Gastrocnemius medialis (tissue), 4 donors: ENCODE results near the gene FBLN2. TPM values are rescaled to one million over a fixed set of nuclear protein-coding genes. Genes with fewer than 3 reads are reported as not detected.

Source experiments
- ATAC-seq, 2 donors: fragments of 150-250 bp; one replicate each; pipeline ENCODE4 v1.9.1; 2016
- DNase-seq, 2 donors: peaks; one replicate each; pipeline ENCODE4 v3.0.0-alpha.2; 2019
- H3K27ac ChIP-seq, 4 donors: fragments of 200-600 bp; sonication (generic); 1 replicate in 1 of 4; 2 replicates in 3 of 4; pipeline ENCODE4 v1.5.1; 2016 to 2018; ENCODE audit warnings: mild to moderate bottlenecking in 2 of 4, moderate library complexity in 1 of 4
- H3K27me3 ChIP-seq, 3 donors: fragments of 200-600 bp; sonication (generic) in 2 of 3; 1 replicate in 1 of 3; 2 replicates in 2 of 3; pipeline versions ENCODE4 v1.5.1 to v1.6.0; 2016 to 2019; ENCODE audit warnings: mild to moderate bottlenecking in 1 of 3, moderate library complexity in 1 of 3
- H3K36me3 ChIP-seq, 2 donors: fragments of 200-600 bp; sonication (generic) in 1 of 2; one replicate each; pipeline ENCODE4 v1.5.1; 2017 to 2018
- H3K4me1 ChIP-seq, 2 donors: fragments of 200-600 bp; sonication (generic) in 1 of 2; one replicate each; pipeline ENCODE4 v1.5.1; 2016 to 2017; ENCODE audit warnings: mild to moderate bottlenecking in 2 of 2
- H3K4me3 ChIP-seq, 4 donors: fragments of 200-600 bp; sonication (generic) in 3 of 4; 1 replicate in 1 of 4; 2 replicates in 3 of 4; pipeline ENCODE4 v1.5.1; 2016 to 2019; ENCODE audit warnings: mild to moderate bottlenecking in 2 of 4
- H3K9me3 ChIP-seq, 3 donors: fragments of 200-600 bp; sonication (generic) in 2 of 3; 1 replicate in 1 of 3; 2 replicates in 2 of 3; pipeline ENCODE4 v1.5.1; 2016 to 2019
- POLR2A ChIP-seq, 2 donors: fragments of 450-650 bp; IDR thresholded peaks; one replicate each; pipeline ENCODE4 v1.6.1; 2017; ENCODE audit warnings: antibody characterized with exemption in 2 of 2, mild to moderate bottlenecking in 2 of 2, moderate library complexity in 2 of 2
- in situ Hi-C, 4 donors: fragments of 200-750 bp; cut with MboI; loops; one replicate each; pipeline versions ENCODE4 v1.15.0 to v1.8.0; 2017; ENCODE audit warnings: low sequenced_read_pairs in 4 of 4
- intact Hi-C: fragments of 100-400 bp; cut with DNase I; formaldehyde crosslinking; loops from one replicate; pipeline ENCODE4 v1.15.1; 2023; ENCODE audit warnings: low total_unique reads
- total RNA-seq, 4 donors: library from RNA; depleted of rRNA; stranded (reverse); fragments of >200 nt; gene quantifications; one replicate each; pipeline versions ENCODE4 v1.1.0 to v1.2.3, GENCODE V29; 2016
- TF ChIP-seq, protein P1 (sequence below), 5 experiments: fragments of 450-650 bp in 3 of 5; fragments of 200-600 bp in 2 of 5; sonication (generic) in 2 of 5; IDR thresholded peaks in 4 of 5; conservative IDR thresholded peaks in 1 of 5; 1 replicate in 4 of 5; 2 replicates in 1 of 5; pipeline ENCODE4 v1.5.1; 2016 to 2019; ENCODE audit warnings: antibody characterized with exemption in 5 of 5, mild to moderate bottlenecking in 3 of 5, moderate library complexity in 3 of 5

Gene FBLN2
- total RNA-seq, 4 donors from 2014 or later = 28.9 to 45.7 (median 34.0) TPM

DNA sequence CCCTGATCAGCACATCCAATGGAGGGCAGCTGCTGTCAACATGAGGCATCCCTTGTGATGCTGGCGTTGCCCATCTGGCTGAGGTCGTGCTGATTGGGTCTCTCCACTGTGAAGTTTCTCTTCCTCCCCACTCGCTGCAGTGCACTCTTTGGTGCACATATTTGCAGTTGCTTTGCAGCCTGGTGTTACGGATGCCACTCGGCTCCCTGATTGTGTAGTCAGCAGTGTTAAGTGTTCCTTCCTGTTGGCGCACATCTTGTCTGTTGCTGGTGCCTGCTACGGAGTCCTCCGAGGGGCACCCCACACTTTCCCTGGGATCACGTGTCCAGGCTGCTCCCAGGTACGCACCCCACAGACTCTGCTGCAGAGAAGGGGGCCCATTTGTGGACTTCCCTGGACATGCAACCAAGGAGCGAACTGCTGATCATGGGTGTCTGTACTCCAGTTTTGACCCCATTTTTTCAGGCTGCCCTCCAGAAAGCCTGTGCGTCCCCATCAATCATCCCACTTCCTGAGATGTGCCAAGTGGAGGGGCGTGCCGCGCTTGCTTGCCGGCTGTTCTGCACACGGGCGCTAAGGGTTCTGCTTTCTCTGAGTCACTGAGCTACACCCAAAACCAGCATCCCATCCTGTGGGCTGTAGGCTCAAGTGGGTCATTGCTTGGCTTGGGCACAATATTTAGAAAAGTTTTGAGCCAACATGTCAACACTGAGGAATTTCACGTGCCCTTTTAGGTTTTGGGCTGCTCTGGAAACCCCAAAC lies 98.6 kb downstream of the FBLN2 start:
- Histone ChIP-seq H3K4me1 (peaks cover 7 to 8% of the 10 kb centered on the region in 2 donors), H3K36me3 (no peaks in the 10 kb centered on the region), H3K9me3 (no peaks in the 10 kb centered on the region), H3K4me3 (no peak overlapping the region), H3K27ac (no peak overlapping the region), H3K27me3 (peaks cover 0 to 8% (median 0%) of the 10 kb centered on the region in 3 donors)
- intact Hi-C loops = loop anchor here (1.0 kb wide), 1 partner anchor 151 kb away; no protein-coding TSS in a partner anchor
- DNase-seq (no peak), ATAC-seq (peak in 1 of 2 donors; percentile 12)
- no peak for TF ChIP-seq POLR2A (IDR thresholded peaks at IDR 0.05)
- TF ChIP-seq, protein P1, sequence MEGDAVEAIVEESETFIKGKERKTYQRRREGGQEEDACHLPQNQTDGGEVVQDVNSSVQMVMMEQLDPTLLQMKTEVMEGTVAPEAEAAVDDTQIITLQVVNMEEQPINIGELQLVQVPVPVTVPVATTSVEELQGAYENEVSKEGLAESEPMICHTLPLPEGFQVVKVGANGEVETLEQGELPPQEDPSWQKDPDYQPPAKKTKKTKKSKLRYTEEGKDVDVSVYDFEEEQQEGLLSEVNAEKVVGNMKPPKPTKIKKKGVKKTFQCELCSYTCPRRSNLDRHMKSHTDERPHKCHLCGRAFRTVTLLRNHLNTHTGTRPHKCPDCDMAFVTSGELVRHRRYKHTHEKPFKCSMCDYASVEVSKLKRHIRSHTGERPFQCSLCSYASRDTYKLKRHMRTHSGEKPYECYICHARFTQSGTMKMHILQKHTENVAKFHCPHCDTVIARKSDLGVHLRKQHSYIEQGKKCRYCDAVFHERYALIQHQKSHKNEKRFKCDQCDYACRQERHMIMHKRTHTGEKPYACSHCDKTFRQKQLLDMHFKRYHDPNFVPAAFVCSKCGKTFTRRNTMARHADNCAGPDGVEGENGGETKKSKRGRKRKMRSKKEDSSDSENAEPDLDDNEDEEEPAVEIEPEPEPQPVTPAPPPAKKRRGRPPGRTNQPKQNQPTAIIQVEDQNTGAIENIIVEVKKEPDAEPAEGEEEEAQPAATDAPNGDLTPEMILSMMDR (IDR thresholded peaks at IDR 0.05 in 4 of 5, conservative IDR thresholded peaks at IDR 0.05 in 1 of 5) = no peak
- in situ Hi-C loops = loop anchor here (5.0 to 25.0 kb wide), 4 partner anchors 150 to 563 kb away; no protein-coding TSS in a partner anchor

DNA sequence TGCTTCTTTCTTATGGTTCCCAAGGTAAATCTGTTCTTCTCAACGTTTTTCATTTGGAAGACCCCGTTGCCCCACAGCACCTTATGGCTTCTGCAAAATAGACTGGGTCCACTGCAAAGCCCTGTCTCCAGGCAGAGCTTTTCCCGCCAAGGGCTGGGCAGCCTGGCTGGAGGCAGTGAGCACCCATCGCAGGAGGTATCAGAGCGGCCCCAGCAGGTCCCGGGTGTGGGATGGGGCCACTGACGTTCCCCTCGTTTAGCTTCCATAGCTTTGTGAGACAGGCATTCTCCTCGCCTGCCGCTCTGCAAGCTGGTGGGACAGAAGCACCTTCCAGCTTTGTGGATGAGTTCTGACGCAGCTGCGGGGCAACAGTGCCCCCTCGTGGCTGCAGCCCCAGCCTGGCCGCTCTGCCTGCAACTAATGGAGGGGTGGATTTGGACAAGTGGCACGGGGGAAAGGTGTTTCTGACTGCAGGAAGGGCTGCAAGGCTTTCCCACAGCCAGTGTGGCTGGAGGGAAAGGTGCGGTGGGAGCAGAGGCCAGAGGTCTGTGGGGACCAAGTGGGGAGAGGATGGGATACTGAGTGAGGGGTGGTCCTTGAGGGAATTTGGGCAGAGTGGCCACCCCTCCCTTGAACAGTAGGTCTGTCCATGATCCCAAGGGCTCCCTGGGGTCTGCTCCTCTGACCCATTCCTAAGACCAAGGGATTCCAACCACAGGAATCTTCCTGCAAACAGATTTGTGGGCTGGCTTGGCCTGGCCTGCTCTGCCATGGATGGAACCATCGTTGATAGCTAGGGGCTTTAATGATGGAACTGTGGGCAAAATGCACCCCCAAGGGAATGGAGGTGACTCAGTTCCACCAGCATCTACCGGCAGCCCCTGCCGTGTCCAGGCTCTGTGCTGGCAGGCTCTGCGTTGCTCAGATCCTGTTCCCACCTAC lies 99.4 kb downstream of the FBLN2 start:
- peaks cover 7 to 8% of the 10 kb centered on the region in 2 donors for H3K4me1 ChIP-seq
- no peaks in the 10 kb centered on the region for H3K36me3 ChIP-seq
- no peak for TF ChIP-seq POLR2A (IDR thresholded peaks at IDR 0.05)
- TF ChIP-seq, protein P1 (IDR thresholded peaks at IDR 0.05 in 4 of 5, conservative IDR thresholded peaks at IDR 0.05 in 1 of 5) = peak; percentile 91 to 99 (median 95)
- in situ Hi-C loops = loop anchor here (5.0 to 25.0 kb wide), 4 partner anchors 151 to 564 kb away; no protein-coding TSS in a partner anchor
- H3K27me3 ChIP-seq = peaks cover 0 to 8% (median 0%) of the 10 kb centered on the region in 3 donors
- ATAC-seq (peak; percentile 76 to 81), DNase-seq (peak; percentile 56 to 69)
- no peak overlapping the region for H3K4me3 ChIP-seq
- H3K9me3 ChIP-seq = no peaks in the 10 kb centered on the region
- intact Hi-C loops = loop anchor here (1.0 kb wide), 1 partner anchor 152 kb away; no protein-coding TSS in a partner anchor
- H3K27ac ChIP-seq = no peak overlapping the region

DNA sequence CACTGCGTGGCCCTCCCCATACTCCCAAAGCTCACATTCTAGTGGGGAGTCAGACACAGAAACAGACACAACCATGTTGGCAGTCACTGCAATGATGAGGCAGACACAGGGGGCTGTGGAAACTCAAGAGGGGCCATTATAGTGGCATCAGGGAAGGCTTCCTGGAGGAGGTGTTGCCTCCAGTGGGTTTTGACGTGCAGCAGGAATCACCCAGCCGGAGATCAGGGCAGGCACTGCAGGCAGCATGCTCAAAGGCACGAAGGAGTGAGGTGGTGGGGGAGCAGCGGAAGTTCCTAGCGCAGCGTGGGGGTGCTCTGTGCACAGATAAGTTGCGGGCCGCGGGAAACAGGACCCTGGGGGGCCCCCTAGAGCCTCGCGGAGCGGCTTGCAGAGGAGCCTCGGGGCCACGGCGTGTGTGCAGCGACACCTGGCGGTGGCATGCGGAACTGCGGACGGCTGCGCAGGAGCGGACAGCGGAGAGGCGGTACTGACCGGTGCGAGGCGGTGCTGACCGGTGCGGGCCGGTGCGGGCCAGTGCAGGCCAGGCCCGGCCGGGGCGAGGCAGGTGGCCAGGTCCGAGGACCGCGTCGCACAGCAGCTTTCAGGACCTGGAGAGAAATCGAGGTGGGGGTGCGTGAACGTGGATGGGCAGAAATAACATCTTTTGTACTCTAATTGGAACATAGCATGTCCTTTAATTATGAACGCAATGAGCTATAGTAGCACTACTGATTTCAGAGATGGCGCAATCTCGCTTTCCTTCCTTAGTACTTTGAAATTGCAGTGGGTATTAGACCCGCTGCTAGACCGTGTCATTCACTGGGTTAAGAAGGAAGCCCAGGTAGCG lies 101.5 kb downstream of the FBLN2 start:
- in situ Hi-C loops = no loop called here
- peak; percentile 18 to 54 for DNase-seq

More for the DNA sequence above, 101.5 kb downstream of the FBLN2 start:
- Histone ChIP-seq H3K4me3 (no peak overlapping the region), H3K9me3 (no peaks in the 10 kb centered on the region), H3K27me3 (peaks cover 0 to 10% (median 5%) of the 10 kb centered on the region in 3 donors), H3K4me1 (peaks cover 7 to 8% of the 10 kb centered on the region in 2 donors), H3K36me3 (no peaks in the 10 kb centered on the region), H3K27ac (no peak overlapping the region)
- TF ChIP-seq, protein P1 (IDR thresholded peaks at IDR 0.05 in 4 of 5, conservative IDR thresholded peaks at IDR 0.05 in 1 of 5) = peak; percentile 92 to 99 (median 98)
- no peak for TF ChIP-seq POLR2A (IDR thresholded peaks at IDR 0.05)
- ATAC-seq = peak; percentile 46 to 69
- intact Hi-C loops = loop anchor here (1.0 kb wide), 1 partner anchor 558 kb away; no protein-coding TSS in a partner anchor
